Activated CD8-positive, alpha-beta T cell treated with anti-CD3 and anti-CD28 coated beads, Interleukin-2, amount 10 ng/mL, durations not matched to agents 7 days and 5 days (primary cell): ENCODE results near the gene ZNF521. TPM values are rescaled to one million over a fixed set of nuclear protein-coding genes. Genes with fewer than 3 reads are reported as not detected.

Experiments
- ATAC-seq: fragments of 150-1000 bp; cut with Tn5 transposase; one replicate; pipeline ENCODE4 v1.10.0; 2021; ENCODE audit warnings: moderate library complexity
- CTCF ChIA-PET: fragments of 350-600 bp; sonication (Branson Sonifier 250); formaldehyde crosslinking; loops from one replicate; lab custom pipeline; 2021; ENCODE audit warnings: antibody characterized with exemption; lab: Charles Lee
- POLR2A ChIA-PET: fragments of 350-600 bp; sonication (Branson Sonifier 250); formaldehyde crosslinking; loops from one replicate; lab custom pipeline; 2021; ENCODE audit warnings: antibody characterized with exemption; lab: Charles Lee
- DNase-seq: peaks from one replicate; pipeline ENCODE4 v3.0.0-alpha.2; 2020
- H3K27ac Mint-ChIP-seq: one replicate; pipeline ENCODE4 v1.8.0; 2021; ENCODE audit warnings: mild to moderate bottlenecking, mixed read lengths
- H3K27me3 Mint-ChIP-seq: one replicate; pipeline ENCODE4 v1.8.0; 2021; ENCODE audit warnings: low read depth, mixed read lengths
- H3K36me3 Mint-ChIP-seq: one replicate; pipeline ENCODE4 v1.8.0; 2021; ENCODE audit warnings: low read depth, mixed read lengths
- H3K4me1 Mint-ChIP-seq: one replicate; pipeline ENCODE4 v1.8.0; 2021; ENCODE audit warnings: low read depth, mixed read lengths
- H3K4me3 Mint-ChIP-seq: one replicate; pipeline ENCODE4 v1.8.0; 2021; ENCODE audit warnings: mild to moderate bottlenecking, mixed read lengths
- H3K9me3 Mint-ChIP-seq: one replicate; pipeline ENCODE4 v1.8.0; 2022; ENCODE audit warnings: mixed read lengths; ENCODE audit not compliant: insufficient read depth
- total RNA-seq, 2 experiments: library from RNA; stranded (reverse); gene quantifications; one replicate each; pipeline ENCODE4 v1.2.3, GENCODE V29; 2021

ZNF521 gene
- total RNA-seq, 2 experiments from 2014 or later: not detected

DNA sequence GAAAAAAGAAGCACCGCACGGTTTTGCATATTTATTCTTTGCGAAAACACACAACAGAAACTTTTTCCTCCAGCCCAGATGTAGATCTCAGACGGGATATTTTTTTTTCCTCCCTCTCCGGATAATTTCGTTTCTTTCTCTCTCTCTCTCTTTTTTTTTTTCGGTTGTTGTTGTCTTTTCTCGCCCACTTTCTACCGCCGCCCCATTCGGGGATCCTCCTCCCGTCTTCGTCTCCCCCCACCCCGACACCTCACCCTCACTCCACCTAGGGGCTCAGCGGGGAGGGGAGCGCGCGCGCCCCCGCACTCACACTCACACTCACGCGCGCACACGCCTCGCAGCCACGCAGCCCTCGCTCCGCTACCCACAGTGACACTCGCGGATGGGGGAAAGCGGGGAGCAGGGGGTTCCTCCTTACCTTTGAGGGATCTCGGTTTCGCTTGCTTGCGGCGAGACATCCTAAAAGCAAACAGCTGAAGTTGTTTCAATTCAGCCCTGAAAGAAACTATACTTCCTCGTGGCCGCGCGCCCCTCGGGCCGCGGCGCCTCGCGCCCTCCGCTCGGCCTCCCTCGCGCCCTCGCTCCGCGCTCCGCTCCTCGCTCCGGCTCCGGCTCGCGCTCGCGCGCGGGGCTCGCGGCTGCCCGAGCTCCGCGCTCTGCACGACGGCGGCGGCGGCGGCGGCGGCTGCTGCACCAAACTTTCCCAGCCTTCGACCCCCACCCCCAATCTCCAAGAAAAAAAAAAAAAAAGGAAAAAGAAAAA, 1.3 kb downstream of the ZNF521 start:
- Mint-ChIP-seq H3K36me3 (no peaks in the 10 kb centered on the region), H3K27ac (no peak overlapping the region), H3K27me3 (peaks cover 55% of the 10 kb centered on the region), H3K9me3 (no peaks in the 10 kb centered on the region), H3K4me3 (peak overlapping the region; percentile 69), H3K4me1 (peaks cover 16% of the 10 kb centered on the region)
- DNase-seq: no peak
- CTCF ChIA-PET: no interaction called here
- no peak for ATAC-seq
- POLR2A ChIA-PET: no interaction called here

DNA sequence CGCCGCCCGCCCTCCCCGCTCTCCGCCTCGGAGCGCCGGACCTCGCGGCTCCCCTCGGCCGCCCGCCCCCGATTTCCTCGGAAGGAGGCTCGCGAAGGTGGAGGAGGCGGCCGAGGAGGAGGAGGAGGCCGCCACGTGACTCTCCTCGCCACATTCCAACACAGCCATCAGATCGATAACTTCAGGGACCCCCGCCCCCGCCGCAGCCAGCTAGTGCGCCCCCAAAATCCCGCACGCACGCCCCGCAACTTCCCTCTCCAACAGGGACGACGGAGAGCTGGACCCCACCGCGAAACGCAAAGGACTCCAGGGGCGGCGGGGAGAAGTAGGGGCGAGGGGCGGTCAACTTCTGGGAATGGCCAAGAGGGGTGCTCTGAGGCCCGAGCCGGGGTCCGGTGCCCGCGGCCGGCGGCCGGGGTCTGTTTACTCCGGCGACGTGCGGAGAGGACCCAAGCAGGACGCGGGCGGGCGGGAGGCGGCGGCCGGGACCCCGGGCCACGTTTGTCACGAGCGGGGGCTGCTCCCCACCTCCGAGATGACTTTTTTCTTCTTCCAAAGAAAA, 2.0 kb downstream of the ZNF521 start:
- H3K4me1 Mint-ChIP-seq: peaks cover 16% of the 10 kb centered on the region
- peak overlapping the region; percentile 69 for H3K4me3 Mint-ChIP-seq
- ATAC-seq (no peak), DNase-seq (no peak)
- peaks cover 59% of the 10 kb centered on the region for H3K27me3 Mint-ChIP-seq
- H3K9me3 Mint-ChIP-seq: no peaks in the 10 kb centered on the region
- POLR2A ChIA-PET: no interaction called here
- no peak overlapping the region for H3K27ac Mint-ChIP-seq
- CTCF ChIA-PET: no interaction called here
- H3K36me3 Mint-ChIP-seq: no peaks in the 10 kb centered on the region

DNA sequence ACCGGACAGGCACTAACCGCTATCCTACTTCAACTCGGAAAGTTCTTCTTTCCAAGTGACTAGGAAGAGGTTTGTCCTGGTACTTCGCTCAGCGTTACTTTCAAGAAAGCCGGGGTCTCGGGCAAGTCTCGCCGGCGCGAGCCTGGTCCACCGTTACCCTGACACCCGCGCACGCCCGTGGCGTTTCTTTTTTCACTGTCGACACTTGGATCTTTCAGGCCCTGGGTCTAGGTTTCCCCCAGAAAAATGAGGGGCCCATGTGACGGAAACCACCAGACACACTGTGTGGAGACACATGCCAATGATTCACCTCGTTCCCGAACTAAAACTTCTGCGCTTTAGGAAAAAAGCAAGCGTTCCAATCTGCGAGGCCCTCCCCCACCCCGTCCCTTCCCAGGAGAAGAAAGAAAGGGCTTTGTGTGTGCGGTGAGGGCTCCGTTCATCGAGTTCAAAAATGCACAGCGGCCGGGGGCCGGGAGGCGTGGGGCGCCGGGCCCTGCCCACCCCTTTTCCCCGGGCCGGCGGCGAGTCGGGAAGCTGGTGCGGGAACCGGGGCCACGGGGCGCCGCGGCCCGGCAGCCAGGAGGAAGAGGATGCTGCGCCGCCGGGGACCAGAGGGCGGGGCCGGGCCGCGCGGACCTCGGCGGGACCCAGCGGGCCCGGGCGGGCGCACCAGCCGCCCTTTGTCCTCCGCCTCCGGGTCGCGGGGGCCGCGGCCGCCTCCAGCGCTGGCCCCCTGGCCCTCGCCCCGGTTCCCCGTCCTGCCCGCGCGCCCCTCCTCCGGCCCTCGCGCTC, 2.6 kb downstream of the ZNF521 start:
- Mint-ChIP-seq H3K27ac (no peak overlapping the region), H3K36me3 (no peaks in the 10 kb centered on the region), H3K4me3 (peak overlapping the region; percentile 49), H3K27me3 (peaks cover 57% of the 10 kb centered on the region), H3K9me3 (no peaks in the 10 kb centered on the region), H3K4me1 (peaks cover 16% of the 10 kb centered on the region)
- ChIA-PET CTCF (no interaction called here), POLR2A (interaction anchor here (0.6 kb wide), 1 partner anchor 24 kb away, joined by 9 read pairs; no protein-coding TSS in a partner anchor)
- ATAC-seq (peak; percentile 29), DNase-seq (no peak)

DNA sequence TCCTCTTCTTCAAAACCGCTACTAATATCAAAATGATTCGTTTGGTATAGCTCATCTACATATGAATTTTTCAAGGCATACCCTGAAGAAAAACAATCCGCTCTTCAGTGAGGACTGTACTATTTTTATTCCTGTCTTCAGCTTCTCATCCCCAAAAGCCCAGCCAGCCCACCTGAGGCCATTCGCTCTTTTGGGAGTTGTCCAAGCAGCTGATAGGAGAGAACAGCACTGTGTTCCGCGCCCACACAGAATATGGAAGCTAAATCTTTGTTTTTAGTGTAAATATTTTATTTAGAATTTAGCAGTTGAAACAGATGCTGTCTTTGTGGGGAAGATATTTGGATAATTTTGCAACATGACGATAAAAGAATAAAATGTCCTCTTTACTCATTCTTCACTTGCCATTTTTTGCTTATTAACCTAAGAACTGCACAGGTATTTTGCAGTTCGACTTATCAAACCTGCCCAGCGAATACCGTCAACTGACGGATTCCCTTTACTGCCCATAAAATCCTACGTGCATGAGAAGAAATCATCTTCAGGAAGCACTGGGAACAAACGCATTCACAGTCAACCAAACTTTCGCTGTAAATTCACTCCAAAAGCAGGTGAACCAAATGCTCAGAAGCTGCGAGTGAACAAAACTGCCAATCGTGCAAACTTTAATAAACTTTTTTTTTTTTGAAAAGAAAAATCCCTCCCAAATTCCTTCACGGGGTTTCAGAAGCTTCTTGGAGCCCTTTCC, 3.4 kb downstream of the ZNF521 start:
- H3K9me3 Mint-ChIP-seq: no peaks in the 10 kb centered on the region
- no peak overlapping the region for H3K27ac Mint-ChIP-seq
- H3K36me3 Mint-ChIP-seq: no peaks in the 10 kb centered on the region
- ATAC-seq: no peak
- H3K4me1 Mint-ChIP-seq: peaks cover 16% of the 10 kb centered on the region
- DNase-seq: no peak
- H3K4me3 Mint-ChIP-seq: no peak overlapping the region
- ChIA-PET CTCF (no interaction called here), POLR2A (interaction anchor here (0.6 kb wide), 1 partner anchor 24 kb away, joined by 9 read pairs; no protein-coding TSS in a partner anchor)
- peaks cover 50% of the 10 kb centered on the region for H3K27me3 Mint-ChIP-seq

DNA sequence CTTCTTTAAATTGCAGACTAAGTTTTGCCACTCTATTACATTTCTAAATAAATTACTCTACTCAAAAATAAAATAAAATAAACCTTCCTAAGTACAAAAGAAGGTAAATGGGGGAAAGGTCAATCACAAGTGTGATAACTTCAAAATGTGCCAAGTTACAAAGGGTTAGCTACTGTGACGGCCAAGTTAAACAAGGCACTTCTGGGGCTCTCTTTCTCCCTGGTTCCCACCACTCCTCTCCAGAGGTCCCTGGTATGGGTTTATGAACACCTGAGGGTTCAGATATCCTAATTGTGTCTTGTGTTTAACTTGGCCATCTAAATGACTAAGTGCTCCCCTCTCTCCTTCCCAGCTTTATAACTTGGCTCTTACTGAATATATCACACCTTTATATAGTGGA, 5.4 kb downstream of the ZNF521 start:
- Mint-ChIP-seq H3K27me3 (peaks cover 38% of the 10 kb centered on the region), H3K36me3 (no peaks in the 10 kb centered on the region), H3K4me3 (no peak overlapping the region), H3K9me3 (no peaks in the 10 kb centered on the region), H3K27ac (no peak overlapping the region), H3K4me1 (peaks cover 12% of the 10 kb centered on the region)
- DNase-seq (no peak), ATAC-seq (no peak)
- CTCF ChIA-PET: no interaction called here
- POLR2A ChIA-PET: no interaction called here

DNA sequence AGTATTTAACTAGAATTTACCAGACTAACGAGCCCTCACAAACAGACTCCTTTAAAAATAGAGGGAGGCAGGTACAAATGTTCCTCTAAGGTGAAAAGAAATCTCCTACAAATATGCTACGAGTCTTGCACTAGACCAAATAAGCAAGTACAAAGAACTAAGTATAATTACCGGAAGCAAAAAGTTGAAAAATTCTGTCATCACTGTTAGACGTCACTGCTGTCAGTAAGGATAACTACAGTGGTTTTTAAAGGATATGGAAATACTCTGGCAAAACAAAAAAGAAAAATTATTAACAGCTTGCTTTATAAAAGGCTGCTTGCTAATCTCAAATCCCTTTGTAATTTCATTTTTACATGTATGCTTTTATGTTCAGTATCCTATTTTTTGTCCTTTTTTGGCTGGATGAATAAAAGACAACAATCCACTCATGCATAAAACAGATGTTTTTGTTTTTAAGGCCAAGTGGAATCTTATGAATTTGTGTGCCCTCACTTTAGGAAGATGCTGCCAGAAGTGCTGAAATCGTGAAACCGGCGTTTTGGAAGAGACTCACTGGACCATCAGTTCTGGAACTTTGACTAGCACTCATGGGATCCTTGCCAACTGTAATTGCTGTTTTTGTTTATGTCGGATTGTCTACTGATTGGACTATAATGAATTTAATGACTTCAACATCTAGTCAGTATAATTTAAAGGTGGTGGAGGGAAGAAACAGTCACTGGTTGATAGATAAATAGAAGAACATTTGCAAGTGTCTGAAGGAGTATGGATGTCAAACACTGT, 6.7 kb downstream of the ZNF521 start:
- DNase-seq (no peak), ATAC-seq (no peak)
- Mint-ChIP-seq H3K9me3 (no peaks in the 10 kb centered on the region), H3K4me3 (no peak overlapping the region), H3K36me3 (no peaks in the 10 kb centered on the region), H3K4me1 (peaks cover 5% of the 10 kb centered on the region), H3K27me3 (peaks cover 30% of the 10 kb centered on the region), H3K27ac (no peak overlapping the region)
- CTCF ChIA-PET: interaction anchor here (1.6 kb wide), 1 partner anchor 11 kb away, joined by 4 read pairs; no protein-coding TSS in a partner anchor
- POLR2A ChIA-PET: no interaction called here

DNA sequence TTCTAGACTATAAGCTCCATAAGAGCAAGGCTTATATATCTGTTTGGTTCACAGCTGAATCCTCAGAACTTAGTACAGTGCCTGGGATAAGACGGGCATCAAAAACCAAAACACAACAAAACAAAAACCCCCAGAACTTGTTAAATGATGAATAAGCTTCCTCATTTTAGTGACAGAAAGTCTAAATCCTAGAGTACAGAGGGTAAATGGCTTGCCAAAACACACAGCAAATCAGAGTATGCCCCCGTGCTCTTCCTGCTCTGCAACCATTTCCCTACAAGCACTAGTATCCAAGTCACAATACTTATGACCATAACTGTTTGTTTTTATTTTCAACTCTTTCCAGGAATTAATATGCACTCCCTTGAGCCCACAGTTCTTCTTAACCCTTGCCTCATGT, 10.1 kb downstream of the ZNF521 start:
- ATAC-seq: no peak
- H3K27me3 Mint-ChIP-seq: peaks cover 7% of the 10 kb centered on the region
- H3K4me1 Mint-ChIP-seq: no peaks in the 10 kb centered on the region
- CTCF ChIA-PET: interaction anchor here (1.5 kb wide), 1 partner anchor 11 kb away, joined by 4 read pairs; no protein-coding TSS in a partner anchor
- H3K4me3 Mint-ChIP-seq: no peak overlapping the region
- H3K9me3 Mint-ChIP-seq: no peaks in the 10 kb centered on the region
- H3K27ac Mint-ChIP-seq: no peak overlapping the region
- DNase-seq: no peak
- POLR2A ChIA-PET: no interaction called here
- H3K36me3 Mint-ChIP-seq: no peaks in the 10 kb centered on the region

DNA sequence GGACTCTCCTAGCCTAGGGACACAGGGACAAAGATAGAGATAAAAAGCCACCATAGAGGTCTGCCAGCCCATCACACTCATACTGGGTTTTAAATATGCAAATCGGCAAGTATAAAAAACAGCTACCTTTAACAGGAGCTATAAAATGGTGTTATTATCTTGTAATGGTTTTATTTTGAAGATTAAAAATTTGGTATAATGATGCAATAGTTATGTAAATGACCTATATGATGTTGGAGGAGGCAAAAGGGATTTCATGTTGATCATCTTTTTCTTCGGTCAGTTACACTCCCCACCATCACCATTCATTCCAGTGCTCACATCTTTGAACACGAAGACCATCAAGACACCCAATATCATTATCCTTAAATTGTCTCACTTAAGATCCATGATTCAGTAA, 11.2 kb downstream of the ZNF521 start:
- no peak overlapping the region for H3K27ac Mint-ChIP-seq
- no peaks in the 10 kb centered on the region for H3K4me1 Mint-ChIP-seq
- no peak overlapping the region for H3K4me3 Mint-ChIP-seq
- H3K27me3 Mint-ChIP-seq: peaks cover 7% of the 10 kb centered on the region
- ChIA-PET CTCF (interaction anchor here (1.5 kb wide), 1 partner anchor 13 kb away, joined by 4 read pairs; no protein-coding TSS in a partner anchor), POLR2A (no interaction called here)
- no peaks in the 10 kb centered on the region for H3K36me3 Mint-ChIP-seq
- ATAC-seq: no peak
- no peak for DNase-seq
- H3K9me3 Mint-ChIP-seq: no peaks in the 10 kb centered on the region

DNA sequence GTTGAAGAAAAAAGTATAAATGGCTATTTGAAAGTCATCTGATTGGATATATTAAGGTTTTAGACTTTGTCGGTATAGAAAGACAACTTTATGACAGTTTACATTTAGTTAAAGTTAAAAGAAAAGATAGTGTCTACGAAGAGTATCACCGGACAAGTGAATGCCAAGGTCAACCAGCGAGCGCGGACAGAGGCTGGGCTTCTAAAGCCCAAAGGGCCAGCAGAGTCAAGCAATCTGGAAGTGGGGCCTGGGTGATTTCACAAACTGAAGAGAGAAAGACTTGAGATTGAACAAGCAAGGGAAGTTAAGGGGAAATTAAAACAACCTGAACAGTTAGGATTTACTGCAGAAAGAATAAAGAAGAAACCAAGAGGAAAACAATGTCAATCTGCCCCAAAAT, 16.3 kb downstream of the ZNF521 start:
- Mint-ChIP-seq H3K4me3 (no peak overlapping the region), H3K27ac (no peak overlapping the region), H3K9me3 (no peaks in the 10 kb centered on the region), H3K27me3 (no peaks in the 10 kb centered on the region), H3K4me1 (no peaks in the 10 kb centered on the region), H3K36me3 (no peaks in the 10 kb centered on the region)
- DNase-seq: no peak
- CTCF ChIA-PET: no interaction called here
- POLR2A ChIA-PET: no interaction called here
- no peak for ATAC-seq

DNA sequence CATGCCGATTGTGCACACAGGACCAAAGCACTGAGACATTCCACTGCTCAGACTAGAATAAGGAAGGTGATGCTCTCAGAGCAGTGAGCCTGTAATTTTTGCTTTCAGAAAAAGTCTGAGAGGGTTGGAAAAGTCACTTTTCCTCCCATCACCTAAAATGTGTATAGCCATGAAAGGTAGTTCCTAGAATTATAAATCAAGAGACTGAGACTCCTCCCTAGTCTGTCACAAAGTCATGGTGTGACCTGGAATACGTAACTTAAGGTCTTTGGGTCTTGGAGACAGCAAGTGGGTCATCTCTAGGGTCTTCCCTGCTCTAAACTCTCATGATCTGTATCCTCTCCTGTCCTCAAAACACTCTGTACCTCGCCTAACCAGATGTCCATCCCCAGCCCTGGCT, 16.9 kb downstream of the ZNF521 start:
- ATAC-seq: no peak
- no peaks in the 10 kb centered on the region for H3K36me3 Mint-ChIP-seq
- no peaks in the 10 kb centered on the region for H3K9me3 Mint-ChIP-seq
- H3K4me3 Mint-ChIP-seq: no peak overlapping the region
- no peak overlapping the region for H3K27ac Mint-ChIP-seq
- POLR2A ChIA-PET: no interaction called here
- DNase-seq: no peak
- H3K4me1 Mint-ChIP-seq: no peaks in the 10 kb centered on the region
- CTCF ChIA-PET: interaction anchor here (0.6 to 1.2 kb wide), 2 partner anchors 9 to 194 kb away, joined by 3 to 4 read pairs; no protein-coding TSS in a partner anchor
- H3K27me3 Mint-ChIP-seq: no peaks in the 10 kb centered on the region

DNA sequence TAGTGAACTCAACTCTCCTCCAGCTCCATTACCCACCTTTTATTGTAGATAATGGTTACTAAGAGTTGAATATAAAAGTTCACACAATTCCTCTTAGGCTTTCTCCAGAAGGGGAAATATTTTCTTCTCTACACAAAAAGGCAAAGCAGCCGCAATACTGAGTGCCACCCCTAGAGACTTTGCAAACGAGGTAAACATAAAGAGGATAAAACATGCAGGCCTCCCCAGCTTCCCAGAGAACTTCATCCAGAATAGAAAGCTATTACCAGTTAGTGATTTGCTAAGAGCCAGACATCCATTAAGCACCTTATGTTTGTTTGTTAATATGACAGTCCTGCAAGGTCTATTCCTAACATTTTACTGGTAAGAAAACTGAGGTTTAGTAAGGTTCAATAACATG, 17.4 kb downstream of the ZNF521 start:
- Mint-ChIP-seq H3K27me3 (no peaks in the 10 kb centered on the region), H3K4me3 (no peak overlapping the region), H3K27ac (no peak overlapping the region), H3K4me1 (no peaks in the 10 kb centered on the region), H3K9me3 (no peaks in the 10 kb centered on the region), H3K36me3 (no peaks in the 10 kb centered on the region)
- DNase-seq: no peak
- ATAC-seq: no peak
- ChIA-PET POLR2A (no interaction called here), CTCF (interaction anchor here (0.6 to 1.2 kb wide), 2 partner anchors 10 to 194 kb away, joined by 3 to 4 read pairs; no protein-coding TSS in a partner anchor)
